NCI-H2081 treated with DMSO at 0.1 percent for 48 hours (cell line): Measurements from ENCODE around the gene NFKBIE.

Source experiments
- DNase-seq: peaks from one replicate; lab custom pipeline; 2025; lab: John Stamatoyannopoulos, UW

NFKBIE gene

DNA sequence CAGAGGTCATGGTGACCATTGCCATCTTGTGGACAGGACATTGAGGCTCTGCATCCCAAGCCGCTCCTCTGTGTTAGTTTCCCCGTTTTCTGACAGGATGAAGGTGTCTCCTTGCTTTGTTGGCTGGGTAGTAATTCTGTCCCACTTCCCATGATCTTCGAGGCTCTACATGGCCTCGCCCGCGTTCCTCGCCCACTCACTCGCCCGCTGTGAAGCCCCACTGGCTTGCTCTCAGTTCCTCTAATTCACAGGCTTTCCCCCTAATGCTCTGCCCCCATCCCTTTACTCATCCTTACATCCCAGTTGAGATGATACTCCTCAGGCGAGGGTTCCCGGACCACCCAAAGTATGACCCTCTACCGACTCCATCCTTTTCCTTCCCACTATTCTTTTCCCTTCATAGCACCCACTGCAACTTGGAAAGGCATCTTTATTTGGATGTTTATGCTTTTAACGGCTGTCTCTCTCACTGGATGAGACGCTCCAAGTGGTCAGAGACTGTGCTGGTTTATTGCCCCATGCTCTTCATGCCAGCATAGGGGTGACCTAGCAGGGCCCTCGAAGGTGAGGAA lies 7.5 kb downstream of the NFKBIE start:
- no peak for DNase-seq

GRCh38 chr6:44257025-44257752 lies 8.2 kb downstream of the NFKBIE start, which contains the start of gene SLC35B2:
SLC35B2 (minus strand) TSS chr6:44257528; CDS start chr6:44257410, 118 bp downstream.
- no peak for DNase-seq

GRCh38 chr6:44256775-44257024 lies 8.7 kb downstream of the NFKBIE start:
- DNase-seq: no peak

DNA sequence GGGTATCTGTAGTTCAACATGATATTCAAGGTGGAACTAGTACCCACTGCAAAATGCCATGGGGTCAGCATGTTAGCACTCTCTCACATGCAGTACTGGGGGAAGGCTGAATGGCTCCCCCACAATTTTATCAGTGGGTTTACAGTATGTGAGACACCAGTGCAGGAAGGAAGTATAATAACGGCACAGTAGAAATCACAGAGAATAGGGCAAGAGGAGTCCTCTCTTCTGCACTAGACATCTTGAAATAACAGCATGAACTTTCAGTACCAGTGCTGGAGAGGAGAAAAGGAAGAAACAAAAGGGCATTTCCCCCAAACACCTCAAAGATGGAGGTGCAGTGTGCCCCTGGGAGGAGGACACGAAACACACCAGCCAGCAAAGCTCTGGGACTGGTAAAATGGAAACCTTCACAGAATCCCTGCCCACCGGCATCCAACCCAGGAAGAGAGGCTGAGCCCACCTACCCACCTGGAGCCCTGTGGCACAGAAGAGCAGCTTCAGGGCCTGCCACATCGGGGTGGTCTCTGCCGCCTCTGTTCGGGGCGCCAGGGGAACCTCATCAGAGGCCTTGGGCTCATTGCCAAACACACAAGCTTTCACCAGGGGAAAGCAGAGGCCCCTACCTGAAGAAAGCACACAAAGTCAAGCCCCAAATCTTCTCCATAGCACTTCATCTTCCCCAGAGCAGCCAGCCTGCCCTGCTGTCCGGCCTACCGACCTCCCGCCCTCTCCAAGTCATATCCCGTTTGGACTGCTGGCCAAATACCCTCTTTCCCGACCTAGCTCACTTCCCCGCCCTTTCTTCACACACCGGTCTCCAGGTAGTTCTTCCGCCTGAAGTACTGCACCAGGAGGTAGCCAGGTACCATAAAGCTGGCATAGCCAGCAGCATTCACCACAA lies 9.2 kb downstream of the NFKBIE start:
- no peak for DNase-seq

DNA sequence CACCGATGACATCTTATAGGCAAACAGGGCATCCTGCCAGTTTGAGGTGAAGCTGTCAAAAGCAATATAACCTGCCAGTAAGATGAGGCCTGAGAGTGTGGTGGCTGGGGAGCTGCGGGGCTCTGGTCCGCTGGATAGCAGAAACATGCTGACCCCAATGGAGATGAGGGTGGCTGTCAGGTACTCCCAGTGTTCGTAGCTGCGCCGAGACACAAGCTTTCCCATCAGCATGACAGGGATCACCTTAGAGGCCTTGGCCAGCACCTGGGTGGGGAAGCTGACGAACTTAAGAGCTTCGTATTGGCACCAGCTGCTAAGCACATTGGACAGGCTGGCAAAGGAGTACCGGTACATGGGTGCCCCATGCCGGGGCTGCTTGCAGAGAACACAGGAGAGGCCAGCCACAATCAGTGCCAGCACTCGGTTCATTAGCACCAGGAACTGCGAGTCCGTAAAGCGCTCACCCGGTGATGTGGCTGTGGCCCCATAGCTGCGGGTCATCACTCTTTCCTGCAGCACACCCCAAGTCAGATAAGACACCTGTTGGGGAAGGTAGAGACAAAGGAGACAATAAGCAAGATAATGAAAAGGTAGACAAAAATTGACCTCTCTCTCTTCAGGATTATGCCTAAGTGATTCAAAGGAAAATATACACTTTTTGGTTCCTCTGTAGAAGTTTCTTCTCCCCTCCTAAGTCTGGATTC lies 10.1 kb downstream of the NFKBIE start:
- no peak for DNase-seq

GRCh38 chr6:44254191-44255104 lies 10.9 kb downstream of the NFKBIE start:
- no peak for DNase-seq

DNA sequence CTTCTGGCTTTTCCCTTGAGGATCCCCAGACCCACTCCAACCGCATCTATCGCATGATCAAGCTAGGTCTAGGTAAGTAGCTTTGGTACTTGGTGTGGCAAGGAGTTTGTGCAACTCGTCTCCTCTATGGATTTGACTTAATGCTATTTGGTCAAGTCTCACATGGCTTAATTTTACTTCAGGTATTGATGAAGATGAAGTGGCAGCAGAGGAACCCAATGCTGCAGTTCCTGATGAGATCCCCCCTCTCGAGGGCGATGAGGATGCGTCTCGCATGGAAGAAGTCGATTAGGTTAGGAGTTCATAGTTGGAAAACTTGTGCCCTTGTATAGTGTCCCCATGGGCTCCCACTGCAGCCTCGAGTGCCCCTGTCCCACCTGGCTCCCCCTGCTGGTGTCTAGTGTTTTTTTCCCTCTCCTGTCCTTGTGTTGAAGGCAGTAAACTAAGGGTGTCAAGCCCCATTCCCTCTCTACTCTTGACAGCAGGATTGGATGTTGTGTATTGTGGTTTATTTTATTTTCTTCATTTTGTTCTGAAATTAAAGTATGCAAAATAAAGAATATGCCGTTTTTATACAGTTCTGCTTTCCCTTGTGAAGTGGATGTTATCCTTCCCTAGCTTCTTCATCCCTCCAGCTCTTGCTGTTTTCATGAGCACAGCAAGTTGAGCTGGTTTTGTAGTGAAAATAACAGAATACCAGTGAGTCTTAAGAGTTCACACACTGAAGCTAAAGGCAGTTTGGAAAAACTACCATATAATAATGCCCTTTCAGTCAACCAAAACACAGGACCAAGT lies 11.8 kb downstream of the NFKBIE start:
- no peak for DNase-seq

GRCh38 chr6:44251576-44252524 lies 13.5 kb downstream of the NFKBIE start:
- no peak for DNase-seq

DNA sequence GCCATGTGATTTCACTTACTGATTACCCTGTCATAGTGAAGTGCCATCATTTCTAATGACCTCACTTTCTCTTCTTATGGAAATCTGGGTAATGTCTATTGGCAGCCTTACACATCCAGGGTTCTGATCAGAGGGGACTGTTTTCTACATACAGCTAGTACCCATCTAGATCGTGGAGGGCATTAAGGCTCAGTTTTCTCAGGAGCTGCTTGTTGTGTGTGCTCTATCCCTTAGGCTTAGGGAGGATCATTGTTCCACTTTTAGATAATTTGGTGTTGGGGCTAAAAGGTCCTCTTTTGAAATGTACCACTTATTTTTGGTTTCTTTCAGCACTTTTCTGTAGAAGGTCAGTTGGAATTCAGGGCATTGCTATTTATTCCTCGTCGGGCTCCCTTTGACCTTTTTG lies 14.6 kb downstream of the NFKBIE start:
- DNase-seq: no peak

DNA sequence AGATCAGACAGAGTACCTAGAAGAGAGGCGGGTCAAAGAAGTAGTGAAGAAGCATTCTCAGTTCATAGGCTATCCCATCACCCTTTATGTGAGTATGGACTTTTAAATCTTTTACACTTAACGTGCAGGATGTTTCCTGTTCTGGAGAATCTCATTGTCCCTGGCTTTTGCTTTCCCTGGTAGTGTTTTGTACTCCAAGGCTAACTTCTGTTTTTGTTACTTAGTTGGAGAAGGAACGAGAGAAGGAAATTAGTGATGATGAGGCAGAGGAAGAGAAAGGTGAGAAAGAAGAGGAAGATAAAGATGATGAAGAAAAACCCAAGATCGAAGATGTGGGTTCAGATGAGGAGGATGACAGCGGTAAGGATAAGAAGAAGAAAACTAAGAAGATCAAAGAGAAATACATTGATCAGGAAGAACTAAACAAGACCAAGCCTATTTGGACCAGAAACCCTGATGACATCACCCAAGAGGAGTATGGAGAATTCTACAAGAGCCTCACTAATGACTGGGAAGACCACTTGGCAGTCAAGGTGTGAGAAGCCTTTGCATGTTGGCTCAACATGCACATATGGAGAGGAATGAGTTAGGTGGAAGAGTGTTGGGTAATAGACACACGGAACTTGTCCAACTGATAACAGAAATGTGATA lies 15.2 kb downstream of the NFKBIE start:
- no peak for DNase-seq

DNA sequence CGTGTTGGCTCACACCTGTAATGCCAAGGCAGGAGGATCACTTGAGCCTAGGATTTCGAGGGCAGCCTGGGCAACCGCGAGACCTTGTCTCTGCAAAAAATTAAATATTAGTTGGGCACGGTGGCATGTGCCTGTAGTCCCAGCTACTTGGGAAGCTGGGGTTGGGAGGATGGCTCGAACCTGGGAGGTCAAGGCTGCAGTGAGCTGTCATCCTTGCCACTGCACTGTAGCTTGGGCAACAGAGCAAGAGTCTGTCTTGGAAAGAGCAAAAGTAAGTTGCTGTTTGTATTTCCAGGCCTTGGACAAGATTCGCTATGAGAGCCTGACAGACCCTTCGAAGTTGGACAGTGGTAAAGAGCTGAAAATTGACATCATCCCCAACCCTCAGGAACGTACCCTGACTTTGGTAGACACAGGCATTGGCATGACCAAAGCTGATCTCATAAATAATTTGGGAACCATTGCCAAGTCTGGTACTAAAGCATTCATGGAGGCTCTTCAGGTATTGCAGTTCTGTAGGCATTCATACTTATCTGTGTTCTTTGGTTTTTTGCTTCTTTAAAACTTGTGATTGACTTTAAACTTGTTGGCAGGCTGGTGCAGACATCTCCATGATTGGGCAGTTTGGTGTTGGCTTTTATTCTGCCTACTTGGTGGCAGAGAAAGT lies 16.1 kb downstream of the NFKBIE start:
- DNase-seq: no peak

DNA sequence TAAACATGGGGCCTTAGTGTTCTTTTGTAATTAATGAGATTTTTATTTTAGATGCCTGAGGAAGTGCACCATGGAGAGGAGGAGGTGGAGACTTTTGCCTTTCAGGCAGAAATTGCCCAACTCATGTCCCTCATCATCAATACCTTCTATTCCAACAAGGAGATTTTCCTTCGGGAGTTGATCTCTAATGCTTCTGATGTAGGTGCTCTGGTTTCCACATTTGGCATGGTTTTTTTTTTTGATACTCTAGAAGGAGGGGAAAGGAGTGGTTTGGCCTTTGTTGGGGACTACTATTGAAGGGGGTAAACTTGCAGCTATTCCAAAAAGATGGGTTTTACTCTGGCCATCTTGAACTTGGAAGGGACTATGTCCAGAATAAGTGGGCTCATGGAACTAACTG lies 16.8 kb downstream of the NFKBIE start:
- DNase-seq: no peak

GRCh38 chr6:44247338-44248302 lies 17.7 kb downstream of the NFKBIE start:
- DNase-seq: no peak

DNA sequence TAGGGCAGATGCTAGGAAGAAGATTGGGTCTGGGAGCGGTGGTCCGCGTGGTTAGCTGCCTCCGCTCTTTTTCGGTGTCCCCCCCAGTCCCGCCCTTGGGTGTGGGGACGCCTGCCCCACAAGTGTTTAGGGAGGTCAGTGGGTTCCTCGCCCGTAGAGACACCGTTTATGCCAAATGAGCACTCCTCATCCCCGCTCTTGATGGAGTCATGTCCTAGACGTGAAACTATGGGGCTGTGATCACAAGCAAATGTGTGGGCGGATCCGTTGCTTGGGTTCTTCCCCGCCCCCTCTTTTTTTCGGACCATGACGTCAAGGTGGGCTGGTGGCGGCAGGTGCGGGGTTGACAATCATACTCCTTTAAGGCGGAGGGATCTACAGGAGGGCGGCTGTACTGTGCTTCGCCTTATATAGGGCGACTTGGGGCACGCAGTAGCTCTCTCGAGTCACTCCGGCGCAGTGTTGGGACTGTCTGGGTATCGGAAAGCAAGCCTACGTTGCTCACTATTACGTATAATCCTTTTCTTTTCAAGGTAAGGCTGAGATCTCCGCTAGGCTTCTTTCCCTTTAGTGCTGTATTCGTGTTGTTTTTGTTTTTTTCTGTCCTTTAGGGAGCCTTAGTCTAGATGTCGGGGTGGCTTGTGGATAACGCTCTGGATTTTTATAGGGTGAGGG lies 18.6 kb downstream of the NFKBIE start, which contains the start of gene HSP90AB1:
TSS of gene HSP90AB1 (plus strand) at position 439 of the 675 bp plus-strand sequence. CDS start 1,529 bp downstream, outside the sequence.
- peak; percentile 75 for DNase-seq

- no peak for DNase-seq
Observed at GRCh38 chr6:44245912-44246662, 19.3 kb downstream of the NFKBIE start.
